ENCODE measurements around the gene ULK4. TPM values are rescaled to one million over a fixed set of nuclear protein-coding genes. Genes with fewer than 3 reads are reported as not detected.

The ULK4 gene
- total and polyA plus RNA-seq, 2 of the 8 experiments (the other 6 are each of a cell fraction or from before 2014, with no cell fraction given) = 3.0 to 10.8 TPM

GRCh38 chr3:41888368-41889076 is 73.4 kb downstream of the ULK4 start:
- Histone ChIP-seq H3K23me2 (ENCODE audit: low read depth, low read length) (no peaks in the 10 kb centered on the region), H3K79me1 (ENCODE audit: low read depth, low read length) (no peaks in the 10 kb centered on the region), H2AFZ (ENCODE audit: low read length) (no peak overlapping the region), H4K20me1 (replicated peaks in 1 of 2; ENCODE audit: control insufficient read depth in 1 of 2, insufficient read depth in 2 of 2, low read length in 2 of 2) (no peaks in the 10 kb centered on the region), H3K4me3 (ENCODE audit: extremely low read depth in 1 of 4, insufficient read depth in 2 of 4, low read depth in 3 of 4, low read length in 4 of 4) (peak overlapping the region in 1 of 4 experiments; percentile 16; a peak in 1 of 8 replicates), H3K79me2 (ENCODE audit: control insufficient read depth in 1 of 2, insufficient read depth in 2 of 2, low read length in 2 of 2) (no peaks in the 10 kb centered on the region), H4K91ac (replicated peaks; ENCODE audit: insufficient read length, low read length) (no peak overlapping the region), H3K14ac (ENCODE audit: insufficient read length) (no peak overlapping the region), H4K8ac (ENCODE audit: extremely low read depth, insufficient read depth, low read length) (no peak overlapping the region), H3K9ac (replicated peaks in 1 of 4; ENCODE audit: extremely low read depth in 1 of 4, low read depth in 3 of 4, low read length in 3 of 4) (peak overlapping the region in 1 of 4 experiments; percentile 11; a peak in 2 of 7 replicates), H3K23ac (ENCODE audit: insufficient read length) (no peak overlapping the region), H2BK5ac (ENCODE audit: low read depth, low read length) (peak overlapping the region; percentile 79; the same call in 1 of the 2 replicates), H3K4ac (replicated peaks; ENCODE audit: insufficient read length, low read depth, low read length) (no peak overlapping the region), H3K56ac (replicated peaks; ENCODE audit: insufficient read length, low read depth, low read length) (no peak overlapping the region), H3K4me2 (ENCODE audit: insufficient read depth in 1 of 2, low read depth in 2 of 2, low read length in 2 of 2) (peak overlapping the region; percentile 34 to 48; a peak in 3 of 4 replicates), H3K27me3 (replicated peaks in 1 of 4; ENCODE audit: control insufficient read depth in 3 of 4, extremely low read depth in 1 of 4, insufficient read depth in 3 of 4, low read length in 3 of 4) (no peaks in the 10 kb centered on the region), H3K27ac (ENCODE audit: low read depth, low read length) (no peak overlapping the region), H2BK12ac (ENCODE audit: low read depth, low read length) (peak overlapping the region; percentile 89; the same call in 1 of the 2 replicates), H2BK20ac (ENCODE audit: low read length) (peak overlapping the region; percentile 98), H2BK120ac (replicated peaks; ENCODE audit: low read depth, low read length) (peak overlapping the region; percentile 7), H3K18ac (ENCODE audit: extremely low read depth, low read length) (peak overlapping the region; percentile 97), H4K5ac (ENCODE audit: insufficient read length, low read depth, low read length) (peak overlapping the region; percentile 71), H3K36me3 (ENCODE audit: control insufficient read depth in 2 of 4, insufficient read depth in 4 of 4, low read length in 3 of 4) (peaks cover 0 to 5% (median 0%) of the 10 kb centered on the region in 4 experiments; a peak in 2 of 8 replicates), H2AK5ac (ENCODE audit: low read depth, low read length) (no peak overlapping the region), H3K4me1 (replicated peaks in 1 of 4; ENCODE audit: control insufficient read depth in 3 of 4, insufficient read depth in 4 of 4, low read length in 3 of 4) (peaks cover 3 to 7% (median 4%) of the 10 kb centered on the region in 4 experiments; a peak in 6 of 7 replicates), H3K9me3 (ENCODE audit: insufficient read depth in 2 of 2, low read depth in 1 of 2, low read length in 1 of 2) (peaks cover 0 to 5% of the 10 kb centered on the region in 2 experiments; a peak in 1 of 4 replicates), H2BK15ac (ENCODE audit: low read length) (no peak overlapping the region)
- ChIA-PET CTCF (ENCODE audit: partially characterized antibody) (interaction anchor here (1.9 kb wide), 1 partner anchor 211 kb away, joined by 10 read pairs; no protein-coding TSS in a partner anchor), POLR2A (ENCODE audit: partially characterized antibody) (no interaction called here)
- 46% methylated on average over 3 of the region's 3 CpGs; no CpG with 5 or more reads in 1 of the 2 experiments for WGBS, 2 experiments (ENCODE audit: extremely low coverage in 1 of 2, insufficient coverage in 1 of 2, insufficient read length in 1 of 2, insufficient replicate concordance in 2 of 2, low coverage in 1 of 2, low lambda C conversion rate in 2 of 2, missing lambda C conversion rate in 1 of 2)
- DNase-seq (ENCODE audit: low read depth in 1 of 2, low spot score in 2 of 2) (peak in 1 of 2 experiments; percentile 49), FAIRE-seq (peak; percentile 65)
- TF ChIP-seq CBX5 (IDR thresholded peaks at IDR 0.05; ENCODE audit: low read depth, low read length) = no peak
- peak; percentile 84 for TF ChIP-seq TEAD4 (IDR thresholded peaks at IDR 0.05; ENCODE audit: low read depth, low read length)

Measured in H1 (cell line).